ENCODE data around the gene TMEM175. TPM values are rescaled to one million over a fixed set of nuclear protein-coding genes. Genes with fewer than 3 reads are reported as not detected.

TMEM175 gene
- total RNA-seq, 2 experiments from 2014 or later, result 51.3 to 57.7 TPM

GRCh38 chr4:895596-895995, 36.7 kb upstream of the TMEM175 start:
- H3K27me3 ChIP-seq (ENCODE audit: control insufficient read depth in 1 of 2, insufficient read depth in 2 of 2, low read length in 2 of 2), result no peaks in the 10 kb centered on the region

GRCh38 chr4:896216-896615, 36.0 kb upstream of the TMEM175 start:
- Histone ChIP-seq H3K36me3 (ENCODE audit: insufficient read depth, low read length) (peaks cover 73% of the 10 kb centered on the region), H3K4me1 (ENCODE audit: insufficient read depth, low read length) (no peaks in the 10 kb centered on the region), H3K27me3 (ENCODE audit: control insufficient read depth in 1 of 2, insufficient read depth in 2 of 2, low read length in 2 of 2) (no peaks in the 10 kb centered on the region), H3K9me3 (ENCODE audit: control insufficient read depth in 1 of 2, insufficient read depth in 1 of 2, low read length in 2 of 2) (no peaks in the 10 kb centered on the region), H3K27ac (ENCODE audit: low read depth in 1 of 2, low read length in 2 of 2) (no peak overlapping the region), H3K4me3 (ENCODE audit: low read length) (no peak overlapping the region)
- ChIA-PET POLR2A (no interaction called here), CTCF (no interaction called here)
- intact Hi-C loops (cut with DNase I, micrococcal nuclease), result no loop called here
- H3K36me3 Mint-ChIP-seq (ENCODE audit: low read depth), result peaks cover 61% of the 10 kb centered on the region
- TF ChIP-seq CTCF (IDR thresholded peaks at IDR 0.05), result no peak
- no peaks in the 10 kb centered on the region for H3K27me3 Mint-ChIP-seq
- ATAC-seq (ENCODE audit: poor library complexity) (no peak), DNase-seq (no peak)
- no peak overlapping the region for H3K4me3 Mint-ChIP-seq
- no peaks in the 10 kb centered on the region for H3K9me3 Mint-ChIP-seq
- no peak overlapping the region for H3K27ac Mint-ChIP-seq
- H3K4me1 Mint-ChIP-seq (ENCODE audit: low read depth), result no peaks in the 10 kb centered on the region

More at GRCh38 chr4:895596-895995, 36.7 kb upstream of the TMEM175 start:
- Mint-ChIP-seq H3K36me3 (ENCODE audit: low read depth) (peaks cover 67% of the 10 kb centered on the region), H3K27me3 (no peaks in the 10 kb centered on the region), H3K4me1 (ENCODE audit: low read depth) (no peaks in the 10 kb centered on the region), H3K9me3 (no peaks in the 10 kb centered on the region), H3K4me3 (no peak overlapping the region), H3K27ac (no peak overlapping the region)
- DNase-seq (no peak), ATAC-seq (ENCODE audit: poor library complexity) (no peak)
- Histone ChIP-seq H3K9me3 (ENCODE audit: control insufficient read depth in 1 of 2, insufficient read depth in 1 of 2, low read length in 2 of 2) (no peaks in the 10 kb centered on the region), H3K27ac (ENCODE audit: low read depth in 1 of 2, low read length in 2 of 2) (no peak overlapping the region), H3K36me3 (ENCODE audit: insufficient read depth, low read length) (peaks cover 68% of the 10 kb centered on the region), H3K4me3 (ENCODE audit: low read length) (no peak overlapping the region), H3K4me1 (ENCODE audit: insufficient read depth, low read length) (no peaks in the 10 kb centered on the region)
- TF ChIP-seq CTCF (IDR thresholded peaks at IDR 0.05), result no peak
- intact Hi-C loops (cut with DNase I, micrococcal nuclease), result no loop called here
- ChIA-PET POLR2A (no interaction called here), CTCF (no interaction called here)

- Histone ChIP-seq H3K4me1 (ENCODE audit: insufficient read depth, low read length) (no peaks in the 10 kb centered on the region), H3K4me3 (ENCODE audit: low read length) (no peak overlapping the region), H3K36me3 (ENCODE audit: insufficient read depth, low read length) (peaks cover 75% of the 10 kb centered on the region), H3K27me3 (ENCODE audit: control insufficient read depth in 1 of 2, insufficient read depth in 2 of 2, low read length in 2 of 2) (no peaks in the 10 kb centered on the region), H3K9me3 (ENCODE audit: control insufficient read depth in 1 of 2, insufficient read depth in 1 of 2, low read length in 2 of 2) (no peaks in the 10 kb centered on the region), H3K27ac (ENCODE audit: low read depth in 1 of 2, low read length in 2 of 2) (no peak overlapping the region)
- Mint-ChIP-seq H3K4me3 (no peak overlapping the region), H3K36me3 (ENCODE audit: low read depth) (peaks cover 57% of the 10 kb centered on the region), H3K27me3 (no peaks in the 10 kb centered on the region), H3K4me1 (ENCODE audit: low read depth) (no peaks in the 10 kb centered on the region), H3K9me3 (no peaks in the 10 kb centered on the region), H3K27ac (no peak overlapping the region)
- ATAC-seq (ENCODE audit: poor library complexity) (no peak), DNase-seq (no peak)
- intact Hi-C loops (cut with DNase I, micrococcal nuclease), result no loop called here
- ChIA-PET CTCF (no interaction called here), POLR2A (no interaction called here)
- TF ChIP-seq CTCF (IDR thresholded peaks at IDR 0.05), result no peak
Measured at GRCh38 chr4:896630-897029, 35.6 kb upstream of the TMEM175 start.

Data from CD4-positive, alpha-beta T cell (primary cell).